ENCODE measurements around the gene TPM1.
"Not testable (repeated sequence)": the region's sequence is repeated elsewhere in the genome, so short reads cannot be mapped to it uniquely, and the experiment has no call there.

Gene TPM1

GRCh38 chr15:63099581-63099980 lies 57.0 kb downstream of the TPM1 start:
- DNase-seq = not testable (repeated sequence)

- no peak for DNase-seq
Observed at GRCh38 chr15:63103416-63103815, 60.9 kb downstream of the TPM1 start.

GRCh38 chr15:63104727-63105126 lies 62.2 kb downstream of the TPM1 start:
- DNase-seq = no peak

- DNase-seq = not testable (repeated sequence)
Observed at GRCh38 chr15:63105354-63105753, 62.8 kb downstream of the TPM1 start.

GRCh38 chr15:63107895-63108546 lies 65.5 kb downstream of the TPM1 start:
- DNase-seq = peak; percentile 100

GRCh38 chr15:63109498-63109897 lies 67.0 kb downstream of the TPM1 start:
- DNase-seq = no peak

GRCh38 chr15:63109920-63110319 lies 67.4 kb downstream of the TPM1 start:
- no peak for DNase-seq

GRCh38 chr15:63110428-63111026 lies 68.0 kb downstream of the TPM1 start:
- DNase-seq = no peak

- DNase-seq = no peak
Observed at GRCh38 chr15:63111481-63111880, 68.9 kb downstream of the TPM1 start.

GRCh38 chr15:63112871-63113270 lies 70.3 kb downstream of the TPM1 start:
- DNase-seq = no peak

- DNase-seq = no peak
Observed at GRCh38 chr15:63114465-63114864, 71.9 kb downstream of the TPM1 start.

Data from kidney glomerular epithelial cell (primary cell).